ELF-1 (cell line): ENCODE results near the gene RBM3.

Experiments used
- DNase-seq: peaks from one replicate; pipeline ENCODE4 v3.0.0-alpha.2; 2016; ENCODE audit warnings: low read depth, low spot score

Gene RBM3

DNA sequence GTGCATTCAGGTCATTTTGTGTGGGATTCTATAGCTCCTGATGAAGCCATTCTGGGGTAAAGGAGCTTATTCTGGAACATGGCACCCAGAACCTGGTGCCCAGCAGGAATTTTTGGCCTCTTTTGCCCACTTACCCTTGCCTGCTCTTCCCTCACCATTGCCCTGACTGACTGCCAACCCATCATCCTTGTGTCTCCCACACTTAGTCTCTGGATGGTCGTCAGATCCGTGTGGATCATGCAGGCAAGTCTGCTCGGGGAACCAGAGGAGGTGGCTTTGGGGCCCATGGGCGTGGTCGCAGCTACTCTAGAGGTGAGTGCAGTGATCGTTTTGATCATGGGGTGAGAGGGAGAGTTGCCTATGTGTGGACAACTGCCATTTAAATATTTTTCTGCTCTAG is 1.8 kb downstream of the RBM3 start:
- DNase-seq = no peak

- no peak for DNase-seq
These were observed 4.4 kb downstream of the RBM3 start for GRCh38 chrX:48578661-48579128.

GRCh38 chrX:48579259-48579658 is 5.0 kb downstream of the RBM3 start:
- no peak for DNase-seq

- DNase-seq = peak; percentile 58
These were observed 6.4 kb downstream of the RBM3 start for GRCh38 chrX:48580662-48581061.

GRCh38 chrX:48584698-48585097 is 10.4 kb downstream of the RBM3 start:
- no peak for DNase-seq

- no peak for DNase-seq
These were observed 15.3 kb downstream of the RBM3 start for GRCh38 chrX:48589482-48590162.

DNA sequence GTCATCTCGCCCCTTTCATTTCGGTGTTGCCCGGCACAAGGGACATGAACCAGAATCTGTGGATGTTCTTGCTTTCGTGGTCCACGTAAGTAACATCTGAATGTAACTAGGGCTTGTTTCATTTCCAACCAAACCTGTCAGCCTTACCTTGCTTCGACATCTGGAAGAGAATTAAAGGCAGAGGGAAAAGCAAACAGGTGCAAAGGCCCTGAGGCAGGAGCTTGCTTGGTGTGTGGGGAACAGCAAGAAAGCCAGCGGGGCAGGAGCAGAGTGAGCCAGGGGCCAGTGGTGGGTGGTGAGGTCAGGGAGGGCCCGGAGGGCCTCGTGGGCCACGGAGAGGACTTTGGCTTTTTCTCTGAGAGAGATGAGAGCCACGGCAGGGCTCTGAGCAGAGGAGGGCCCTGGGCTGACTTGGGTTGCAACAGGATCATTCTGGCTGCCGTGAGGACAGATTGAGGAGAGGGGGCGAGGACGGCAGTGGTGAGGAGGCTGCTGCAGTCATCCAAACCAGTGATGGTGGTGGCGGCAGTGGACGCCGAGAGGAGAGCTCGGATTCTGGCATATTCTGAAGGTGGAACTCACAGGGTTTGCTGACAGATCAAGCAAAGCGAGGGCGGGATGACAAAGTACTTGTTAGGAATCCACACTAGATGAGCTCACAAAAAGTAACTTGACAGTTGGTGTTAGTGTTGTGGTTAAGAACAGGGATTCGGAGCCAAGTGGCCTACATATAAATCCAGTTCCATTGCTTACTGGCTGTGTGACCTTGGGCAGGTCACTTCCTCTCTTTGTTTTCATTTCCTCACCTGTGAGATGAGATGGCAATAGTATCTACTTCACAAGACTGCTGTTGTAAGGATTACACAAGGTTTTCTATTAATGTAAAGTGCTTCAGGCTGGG is 16.2 kb downstream of the RBM3 start:
- DNase-seq = no peak

DNA sequence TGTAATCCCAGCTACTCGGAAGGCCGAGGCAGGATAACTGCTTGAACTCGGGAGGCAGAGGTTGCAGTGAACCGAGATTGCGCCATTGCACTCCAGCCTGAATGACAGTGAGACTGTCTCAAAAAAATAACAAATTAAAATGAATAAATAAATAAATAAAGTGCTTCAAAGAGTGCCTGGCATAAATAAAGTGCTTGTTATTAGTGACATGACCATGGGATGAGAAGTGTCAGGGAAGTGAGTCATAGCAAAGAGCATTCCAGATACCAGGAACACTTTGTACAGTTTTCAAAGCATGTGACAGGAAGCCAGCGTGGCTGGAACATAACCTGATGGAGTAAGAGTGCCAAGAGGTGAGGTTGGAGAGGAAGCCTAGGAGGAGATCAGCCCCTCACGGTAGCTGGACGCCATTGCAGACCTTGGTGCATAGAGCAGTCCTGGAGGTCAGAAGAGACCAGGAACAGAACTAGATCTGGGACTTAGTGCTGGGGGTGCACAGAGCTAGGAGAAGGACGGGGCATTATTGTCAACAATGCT is 17.0 kb downstream of the RBM3 start:
- no peak for DNase-seq

GRCh38 chrX:48592971-48593370 is 18.7 kb downstream of the RBM3 start:
- DNase-seq = no peak

- DNase-seq = no peak
These were observed 21.6 kb downstream of the RBM3 start for GRCh38 chrX:48595929-48596328.

- DNase-seq = peak; percentile 98
These were observed 23.3 kb downstream of the RBM3 start, which contains the start of gene WDR13 for GRCh38 chrX:48597353-48598264. Gene WDR13 (plus strand): TSS chrX:48597492. CDS start chrX:48597997, 505 bp downstream.

DNA sequence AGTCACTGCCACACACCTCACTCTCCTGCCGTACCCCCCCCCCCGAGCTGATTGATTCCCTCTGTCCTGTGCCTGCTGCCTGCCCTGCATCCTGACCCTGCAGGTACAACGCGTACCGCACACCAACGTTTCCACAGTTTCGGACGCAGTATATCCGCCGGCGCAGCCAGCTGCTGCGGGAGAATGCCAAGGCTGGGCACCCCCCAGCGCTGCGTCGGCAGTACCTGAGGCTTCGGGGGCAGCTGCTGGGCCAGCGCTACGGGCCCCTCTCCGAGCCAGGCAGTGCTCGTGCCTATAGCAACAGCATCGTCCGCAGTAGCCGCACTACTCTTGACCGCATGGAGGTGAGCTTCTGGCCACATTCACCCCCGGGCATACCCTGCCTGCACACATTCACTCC is 24.3 kb downstream of the RBM3 start:
- DNase-seq = no peak

GRCh38 chrX:48599341-48599740 is 25.1 kb downstream of the RBM3 start:
- no peak for DNase-seq

DNA sequence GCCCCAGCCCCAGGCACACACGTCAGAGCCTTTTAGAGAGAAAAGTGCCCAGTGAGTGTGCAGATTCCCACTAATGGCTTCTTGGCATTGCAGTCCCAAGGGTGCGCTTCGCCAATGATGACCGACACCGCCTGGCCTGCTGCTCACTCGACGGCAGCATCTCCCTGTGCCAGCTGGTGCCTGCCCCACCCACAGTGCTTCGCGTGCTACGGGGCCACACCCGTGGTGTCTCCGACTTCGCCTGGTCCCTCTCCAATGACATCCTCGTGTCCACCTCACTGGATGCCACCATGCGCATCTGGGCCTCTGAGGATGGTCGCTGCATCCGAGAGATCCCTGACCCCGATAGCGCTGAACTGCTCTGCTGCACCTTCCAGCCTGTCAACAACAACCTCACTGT is 25.9 kb downstream of the RBM3 start:
- DNase-seq = no peak

DNA sequence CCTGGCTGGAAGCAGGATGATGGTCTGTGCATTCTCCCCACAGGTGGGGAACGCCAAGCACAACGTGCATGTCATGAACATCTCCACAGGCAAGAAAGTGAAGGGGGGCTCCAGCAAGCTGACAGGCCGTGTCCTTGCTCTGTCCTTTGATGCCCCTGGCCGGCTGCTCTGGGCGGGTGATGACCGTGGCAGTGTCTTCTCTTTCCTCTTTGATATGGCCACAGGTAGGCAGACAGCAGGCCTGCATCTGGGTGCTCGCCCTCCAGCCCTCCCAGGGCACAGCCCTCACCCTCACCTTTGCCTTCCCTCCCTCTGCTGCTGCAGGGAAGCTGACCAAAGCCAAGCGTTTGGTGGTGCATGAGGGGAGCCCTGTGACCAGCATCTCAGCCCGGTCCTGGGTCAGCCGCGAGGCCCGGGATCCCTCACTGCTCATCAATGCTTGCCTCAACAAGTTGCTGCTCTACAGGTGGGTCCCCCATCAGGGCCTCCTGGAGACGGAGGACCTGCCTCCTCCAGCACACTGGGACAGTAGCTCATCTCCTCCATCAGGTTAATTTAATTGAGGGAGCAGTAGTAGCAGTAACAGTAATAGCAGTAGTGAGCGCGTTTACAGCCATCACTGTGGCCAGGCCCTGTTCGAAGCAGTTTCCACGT is 27.6 kb downstream of the RBM3 start:
- DNase-seq = no peak

- no peak for DNase-seq
These were observed 30.4 kb downstream of the RBM3 start for GRCh38 chrX:48604701-48605100.

- DNase-seq = peak; percentile 37
These were observed 31.8 kb downstream of the RBM3 start for GRCh38 chrX:48606091-48606490.

GRCh38 chrX:48611703-48612102 is 37.4 kb downstream of the RBM3 start:
- DNase-seq = no peak

- no peak for DNase-seq
These were observed 39.3 kb downstream of the RBM3 start for GRCh38 chrX:48613502-48614160.

GRCh38 chrX:48616576-48616975 is 42.3 kb downstream of the RBM3 start:
- no peak for DNase-seq
